Activated B cell treated with CpG ODN at 0.5 μM for 24 hours (primary cell): ENCODE measurements around the gene ARHGAP26. TPM values are rescaled to one million over a fixed set of nuclear protein-coding genes. Genes with fewer than 3 reads are reported as not detected.

ENCODE experiments used
- ATAC-seq: fragments of 200-7000 bp; cut with Tn5 transposase; one replicate; pipeline ENCODE4 v1.10.0; 2021; ENCODE audit warnings: low read depth, mild to moderate bottlenecking, moderate library complexity
- CTCF ChIA-PET: fragments of 350-600 bp; sonication (Branson Sonifier 250); formaldehyde crosslinking; loops from one replicate; lab custom pipeline; 2021; ENCODE audit warnings: antibody characterized with exemption; lab: Charles Lee
- POLR2A ChIA-PET: fragments of 350-600 bp; sonication (Branson Sonifier 250); formaldehyde crosslinking; loops from one replicate; lab custom pipeline; 2021; ENCODE audit warnings: antibody characterized with exemption; lab: Charles Lee
- DNase-seq: peaks from one replicate; pipeline ENCODE4 v3.0.0; 2022
- H3K27ac Mint-ChIP-seq: one replicate; pipeline ENCODE4 v1.8.0; 2020; ENCODE audit warnings: mixed read lengths
- H3K27me3 Mint-ChIP-seq: one replicate; pipeline ENCODE4 v1.8.0; 2021; ENCODE audit warnings: mixed read lengths
- H3K36me3 Mint-ChIP-seq: one replicate; pipeline ENCODE4 v1.8.0; 2021; ENCODE audit warnings: low read depth, mixed read lengths
- H3K4me1 Mint-ChIP-seq: one replicate; pipeline ENCODE4 v1.8.0; 2021; ENCODE audit warnings: mixed read lengths
- H3K4me3 Mint-ChIP-seq: one replicate; pipeline ENCODE4 v1.8.0; 2020; ENCODE audit warnings: mild to moderate bottlenecking, mixed read lengths
- H3K9me3 Mint-ChIP-seq: one replicate; pipeline ENCODE4 v1.8.0; 2020; ENCODE audit warnings: mixed read lengths
- intact Hi-C: fragments of 100-400 bp; cut with micrococcal nuclease; formaldehyde crosslinking; loops from one replicate; pipeline ENCODE4 v1.15.1; 2024
- total RNA-seq: library from RNA; stranded (reverse); gene quantifications from 2 replicates; pipeline ENCODE4 v1.2.3, GENCODE V29; 2022
- TF ChIP-seq, protein P1 (sequence below): fragments of 200-600 bp; IDR thresholded peaks from one replicate; pipeline ENCODE4 v1.8.0; 2022; ENCODE audit warnings: antibody characterized with exemption, mild to moderate bottlenecking

ARHGAP26 gene
- total RNA-seq, 1 donor from 2014 or later: 20.9 TPM

DNA sequence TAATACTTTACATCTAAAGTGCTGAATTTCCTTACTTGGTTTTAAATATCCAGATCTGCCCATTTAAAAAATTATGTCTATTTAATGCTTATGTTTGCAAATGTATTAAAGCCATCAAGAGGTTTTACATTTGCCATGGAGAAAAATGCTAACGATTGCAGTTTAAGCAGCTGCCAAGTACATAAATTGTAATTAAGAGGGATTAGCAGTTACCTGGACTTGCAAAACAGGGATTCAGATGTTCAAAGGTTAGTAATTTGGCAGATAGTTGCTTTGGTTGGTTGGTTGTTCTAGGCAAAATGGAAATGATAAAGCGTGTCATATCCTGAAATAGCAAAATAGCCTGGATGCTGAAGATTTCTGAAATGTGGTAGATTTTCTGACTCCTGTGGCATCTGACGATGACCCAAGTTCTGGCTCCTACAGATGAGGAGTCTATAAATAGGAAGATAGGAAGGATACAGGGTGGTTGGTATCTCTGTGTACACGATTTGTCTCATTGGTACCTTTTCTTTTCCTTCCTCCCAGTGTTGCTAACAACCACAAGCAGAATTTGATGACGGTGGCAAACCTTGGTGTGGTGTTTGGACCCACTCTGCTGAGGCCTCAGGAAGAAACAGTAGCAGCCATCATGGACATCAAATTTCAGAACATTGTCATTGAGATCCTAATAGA is 350.4 kb downstream of the ARHGAP26 start:
- ChIA-PET CTCF (no interaction called here), POLR2A (no interaction called here)
- Mint-ChIP-seq H3K4me3 (no peak overlapping the region), H3K4me1 (peaks cover 18% of the 10 kb centered on the region), H3K9me3 (no peaks in the 10 kb centered on the region), H3K36me3 (peaks cover 9% of the 10 kb centered on the region), H3K27ac (no peak overlapping the region), H3K27me3 (no peaks in the 10 kb centered on the region)
- ATAC-seq (no peak), DNase-seq (no peak)
- intact Hi-C loops: no loop called here
- TF ChIP-seq, protein P1, sequence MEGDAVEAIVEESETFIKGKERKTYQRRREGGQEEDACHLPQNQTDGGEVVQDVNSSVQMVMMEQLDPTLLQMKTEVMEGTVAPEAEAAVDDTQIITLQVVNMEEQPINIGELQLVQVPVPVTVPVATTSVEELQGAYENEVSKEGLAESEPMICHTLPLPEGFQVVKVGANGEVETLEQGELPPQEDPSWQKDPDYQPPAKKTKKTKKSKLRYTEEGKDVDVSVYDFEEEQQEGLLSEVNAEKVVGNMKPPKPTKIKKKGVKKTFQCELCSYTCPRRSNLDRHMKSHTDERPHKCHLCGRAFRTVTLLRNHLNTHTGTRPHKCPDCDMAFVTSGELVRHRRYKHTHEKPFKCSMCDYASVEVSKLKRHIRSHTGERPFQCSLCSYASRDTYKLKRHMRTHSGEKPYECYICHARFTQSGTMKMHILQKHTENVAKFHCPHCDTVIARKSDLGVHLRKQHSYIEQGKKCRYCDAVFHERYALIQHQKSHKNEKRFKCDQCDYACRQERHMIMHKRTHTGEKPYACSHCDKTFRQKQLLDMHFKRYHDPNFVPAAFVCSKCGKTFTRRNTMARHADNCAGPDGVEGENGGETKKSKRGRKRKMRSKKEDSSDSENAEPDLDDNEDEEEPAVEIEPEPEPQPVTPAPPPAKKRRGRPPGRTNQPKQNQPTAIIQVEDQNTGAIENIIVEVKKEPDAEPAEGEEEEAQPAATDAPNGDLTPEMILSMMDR: no peak

- H3K4me1 Mint-ChIP-seq: peaks cover 18% of the 10 kb centered on the region
- CTCF ChIA-PET: no interaction called here
- no peak overlapping the region for H3K27ac Mint-ChIP-seq
- H3K27me3 Mint-ChIP-seq: no peaks in the 10 kb centered on the region
- POLR2A ChIA-PET: no interaction called here
- ATAC-seq: no peak
- TF ChIP-seq, protein P1: no peak
- H3K36me3 Mint-ChIP-seq: peaks cover 9% of the 10 kb centered on the region
- intact Hi-C loops: no loop called here
- no peak for DNase-seq
- no peak overlapping the region for H3K4me3 Mint-ChIP-seq
- H3K9me3 Mint-ChIP-seq: no peaks in the 10 kb centered on the region
Observed at GRCh38 chr5:143121135-143121475, 350.9 kb downstream of the ARHGAP26 start.

DNA sequence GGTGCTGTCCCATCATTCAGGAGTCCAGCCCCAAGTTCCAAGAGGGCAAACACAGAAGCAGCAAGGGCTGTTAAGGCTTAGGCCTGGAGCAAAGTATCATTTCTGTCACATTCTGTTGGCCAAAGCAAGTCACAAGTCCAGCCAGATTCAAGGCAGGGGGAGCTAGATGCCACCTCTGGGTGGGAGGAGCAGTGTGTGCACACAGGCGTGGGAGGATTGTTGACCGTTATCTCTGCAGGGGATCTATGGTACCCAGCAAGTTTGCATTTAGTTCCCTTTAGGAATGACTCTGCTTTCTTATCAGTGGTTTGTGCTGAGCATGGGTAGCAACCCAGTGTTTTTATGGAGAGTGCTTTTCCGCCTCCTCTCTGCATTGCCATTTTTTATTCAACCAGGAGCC is 354.4 kb downstream of the ARHGAP26 start:
- POLR2A ChIA-PET: no interaction called here
- H3K36me3 Mint-ChIP-seq: peaks cover 9% of the 10 kb centered on the region
- no peaks in the 10 kb centered on the region for H3K9me3 Mint-ChIP-seq
- H3K4me1 Mint-ChIP-seq: peaks cover 6% of the 10 kb centered on the region
- ATAC-seq (no peak), DNase-seq (no peak)
- TF ChIP-seq, protein P1: no peak
- no peaks in the 10 kb centered on the region for H3K27me3 Mint-ChIP-seq
- no peak overlapping the region for H3K27ac Mint-ChIP-seq
- CTCF ChIA-PET: no interaction called here
- H3K4me3 Mint-ChIP-seq: no peak overlapping the region
- intact Hi-C loops: no loop called here

DNA sequence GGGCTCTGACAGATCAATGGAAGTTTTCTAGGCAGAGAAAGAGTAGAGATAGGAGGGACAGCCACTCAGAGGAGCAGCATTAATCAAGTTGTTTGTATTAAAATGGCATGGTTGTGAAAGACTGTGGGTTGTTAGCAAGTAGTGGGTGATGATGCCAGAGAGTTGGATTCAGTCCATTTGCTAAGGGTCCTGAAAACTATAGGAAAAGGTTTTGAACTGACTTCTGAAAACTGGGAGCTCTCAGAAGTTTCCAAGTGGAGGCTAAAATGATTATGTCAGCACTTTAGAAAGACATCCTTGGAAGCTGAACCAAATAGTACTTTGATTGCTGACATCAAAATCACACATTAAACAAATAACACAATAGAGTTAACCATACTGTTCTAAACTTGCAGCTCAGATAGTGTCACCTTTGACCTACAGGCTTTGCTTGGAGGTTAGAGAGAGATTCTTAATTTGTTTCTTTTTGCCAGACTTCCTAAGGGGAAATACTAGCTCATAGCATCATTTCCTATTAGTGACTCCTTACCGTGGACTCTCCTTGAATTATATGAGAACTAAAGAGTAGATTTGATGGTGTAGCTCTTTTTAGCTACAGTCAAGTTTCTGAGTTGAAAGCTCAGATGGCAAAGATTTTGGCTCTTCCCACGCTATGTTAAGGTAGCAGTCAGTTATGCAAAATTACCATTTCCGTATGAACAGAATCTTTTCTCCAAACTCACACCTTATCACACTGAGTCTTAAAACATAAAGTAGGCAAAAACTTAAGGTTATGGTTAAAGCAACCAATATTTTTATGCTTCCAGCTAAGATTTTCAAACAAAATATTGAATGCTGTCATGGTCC is 356.2 kb downstream of the ARHGAP26 start:
- Mint-ChIP-seq H3K36me3 (peaks cover 4% of the 10 kb centered on the region), H3K9me3 (no peaks in the 10 kb centered on the region), H3K4me1 (peaks cover 11% of the 10 kb centered on the region), H3K27me3 (no peaks in the 10 kb centered on the region), H3K27ac (no peak overlapping the region), H3K4me3 (no peak overlapping the region)
- POLR2A ChIA-PET: no interaction called here
- ATAC-seq (no peak), DNase-seq (no peak)
- intact Hi-C loops: no loop called here
- TF ChIP-seq, protein P1: no peak
- CTCF ChIA-PET: no interaction called here

DNA sequence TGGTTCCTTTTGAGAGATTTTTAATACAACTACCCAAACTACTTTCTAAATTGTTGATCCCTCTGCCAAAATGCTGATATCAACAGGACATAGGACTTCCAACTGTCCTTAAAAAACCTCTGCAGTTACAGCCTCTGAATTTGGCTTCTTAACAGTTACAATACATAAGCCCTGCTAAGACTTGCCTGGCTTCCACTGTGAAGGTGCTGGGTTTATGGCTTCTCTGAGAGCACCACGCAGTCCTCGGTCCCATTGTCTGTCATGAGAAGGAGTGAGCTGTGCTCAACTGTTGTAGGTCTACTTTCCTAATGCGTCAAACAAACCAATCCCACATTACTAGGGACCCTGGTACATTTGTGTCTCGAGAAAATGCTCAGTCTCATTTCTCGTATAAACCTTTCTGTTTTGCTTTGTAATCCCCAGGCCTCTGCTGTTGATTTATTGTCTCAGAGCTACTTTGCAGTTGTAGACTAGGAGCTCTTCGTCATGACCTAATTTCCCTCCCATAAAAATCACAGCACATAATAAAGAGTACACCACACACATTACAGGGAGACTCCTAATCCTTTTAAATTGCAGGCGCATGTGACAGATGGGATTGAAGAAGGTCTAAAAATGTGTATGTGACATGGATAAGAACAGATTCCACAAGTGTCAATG is 358.4 kb downstream of the ARHGAP26 start:
- ChIA-PET CTCF (no interaction called here), POLR2A (interaction anchor here (0.5 kb wide), 1 partner anchor 153 kb away, joined by 3 read pairs; no protein-coding TSS in a partner anchor)
- DNase-seq (no peak), ATAC-seq (no peak)
- H3K27ac Mint-ChIP-seq: no peak overlapping the region
- no peaks in the 10 kb centered on the region for H3K9me3 Mint-ChIP-seq
- peaks cover 11% of the 10 kb centered on the region for H3K4me1 Mint-ChIP-seq
- no peaks in the 10 kb centered on the region for H3K27me3 Mint-ChIP-seq
- H3K36me3 Mint-ChIP-seq: no peaks in the 10 kb centered on the region
- TF ChIP-seq, protein P1: no peak
- intact Hi-C loops: no loop called here
- no peak overlapping the region for H3K4me3 Mint-ChIP-seq
